NK-92 (cell line): ENCODE results near the gene TDRD9.
"Not testable (repeated sequence)": the region's sequence is repeated elsewhere in the genome, so short reads cannot be mapped to it uniquely, and the experiment has no call there.

ENCODE experiments used
- DNase-seq: peaks from one replicate; lab custom pipeline; 2025; ENCODE audit not compliant: unreplicated experiment; lab: John Stamatoyannopoulos, UW

Gene TDRD9, protein sequence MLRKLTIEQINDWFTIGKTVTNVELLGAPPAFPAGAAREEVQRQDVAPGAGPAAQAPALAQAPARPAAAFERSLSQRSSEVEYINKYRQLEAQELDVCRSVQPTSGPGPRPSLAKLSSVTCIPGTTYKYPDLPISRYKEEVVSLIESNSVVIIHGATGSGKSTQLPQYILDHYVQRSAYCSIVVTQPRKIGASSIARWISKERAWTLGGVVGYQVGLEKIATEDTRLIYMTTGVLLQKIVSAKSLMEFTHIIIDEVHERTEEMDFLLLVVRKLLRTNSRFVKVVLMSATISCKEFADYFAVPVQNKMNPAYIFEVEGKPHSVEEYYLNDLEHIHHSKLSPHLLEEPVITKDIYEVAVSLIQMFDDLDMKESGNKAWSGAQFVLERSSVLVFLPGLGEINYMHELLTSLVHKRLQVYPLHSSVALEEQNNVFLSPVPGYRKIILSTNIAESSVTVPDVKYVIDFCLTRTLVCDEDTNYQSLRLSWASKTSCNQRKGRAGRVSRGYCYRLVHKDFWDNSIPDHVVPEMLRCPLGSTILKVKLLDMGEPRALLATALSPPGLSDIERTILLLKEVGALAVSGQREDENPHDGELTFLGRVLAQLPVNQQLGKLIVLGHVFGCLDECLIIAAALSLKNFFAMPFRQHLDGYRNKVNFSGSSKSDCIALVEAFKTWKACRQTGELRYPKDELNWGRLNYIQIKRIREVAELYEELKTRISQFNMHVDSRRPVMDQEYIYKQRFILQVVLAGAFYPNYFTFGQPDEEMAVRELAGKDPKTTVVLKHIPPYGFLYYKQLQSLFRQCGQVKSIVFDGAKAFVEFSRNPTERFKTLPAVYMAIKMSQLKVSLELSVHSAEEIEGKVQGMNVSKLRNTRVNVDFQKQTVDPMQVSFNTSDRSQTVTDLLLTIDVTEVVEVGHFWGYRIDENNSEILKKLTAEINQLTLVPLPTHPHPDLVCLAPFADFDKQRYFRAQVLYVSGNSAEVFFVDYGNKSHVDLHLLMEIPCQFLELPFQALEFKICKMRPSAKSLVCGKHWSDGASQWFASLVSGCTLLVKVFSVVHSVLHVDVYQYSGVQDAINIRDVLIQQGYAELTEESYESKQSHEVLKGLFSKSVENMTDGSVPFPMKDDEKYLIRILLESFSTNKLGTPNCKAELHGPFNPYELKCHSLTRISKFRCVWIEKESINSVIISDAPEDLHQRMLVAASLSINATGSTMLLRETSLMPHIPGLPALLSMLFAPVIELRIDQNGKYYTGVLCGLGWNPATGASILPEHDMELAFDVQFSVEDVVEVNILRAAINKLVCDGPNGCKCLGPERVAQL (N-terminal part only)

DNA sequence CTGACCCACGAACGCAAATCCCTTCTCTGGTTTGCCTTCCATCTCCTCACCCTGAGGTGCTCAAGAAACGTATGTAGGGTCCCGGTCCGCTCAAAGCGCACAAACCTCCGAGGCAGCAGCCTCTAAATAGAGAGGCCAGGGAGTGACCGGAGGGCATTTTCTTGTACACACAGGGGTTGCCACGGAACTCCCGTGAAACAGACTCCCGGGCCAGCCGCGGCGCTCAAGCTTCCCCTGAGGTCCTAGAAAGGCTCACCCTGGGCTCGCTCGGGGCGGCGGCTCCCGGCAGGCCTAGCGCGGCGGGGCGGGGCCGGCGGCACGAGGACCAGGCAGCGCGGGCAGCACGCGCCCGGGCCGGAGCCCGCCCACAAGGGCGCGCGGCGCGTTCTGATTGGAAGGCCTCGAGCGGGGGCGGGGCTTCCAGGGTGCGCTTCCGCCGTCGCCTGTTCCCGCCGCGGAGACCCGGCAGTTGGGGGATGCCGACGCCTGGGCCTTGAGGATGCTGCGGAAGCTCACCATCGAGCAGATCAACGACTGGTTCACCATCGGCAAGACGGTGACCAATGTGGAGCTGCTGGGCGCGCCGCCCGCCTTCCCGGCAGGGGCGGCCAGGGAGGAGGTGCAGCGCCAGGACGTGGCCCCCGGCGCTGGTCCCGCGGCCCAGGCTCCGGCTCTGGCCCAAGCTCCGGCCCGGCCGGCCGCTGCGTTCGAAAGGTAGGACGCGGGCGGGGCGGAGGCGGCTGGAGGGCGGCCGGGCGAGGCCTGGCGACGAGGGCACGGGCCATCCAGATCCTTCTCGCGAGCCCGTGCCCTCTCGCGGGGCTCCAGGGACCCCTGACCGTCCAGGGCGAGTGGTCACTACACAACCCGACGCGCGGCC, at the start of gene TDRD9:
Gene TDRD9, plus strand, starts transcription at position 446 of the 880 bp plus-strand sequence. Its CDS starts 54 bp downstream, at position 500.
- no peak for DNase-seq

DNA sequence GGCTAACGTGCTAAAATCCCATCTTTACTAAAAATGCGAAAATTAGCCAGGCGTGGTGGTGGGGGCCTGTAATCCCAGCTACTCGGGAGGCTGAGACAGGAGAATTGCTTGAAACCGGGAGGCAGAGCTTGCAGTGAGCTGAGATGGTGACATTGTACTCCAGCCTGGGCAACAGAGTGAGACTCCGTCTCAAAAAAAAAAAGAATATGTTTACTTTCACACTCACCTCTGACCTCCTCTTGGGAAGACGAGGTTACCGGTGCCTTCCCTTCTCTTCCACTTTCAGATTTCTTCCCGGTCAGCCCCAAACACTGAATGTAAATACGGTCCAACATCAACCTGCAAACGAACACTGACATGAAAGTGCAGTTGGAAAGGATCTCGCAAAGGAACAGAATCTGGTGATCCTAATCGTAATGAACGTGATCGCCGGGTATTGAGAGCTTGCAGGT, 49.1 kb upstream of the TDRD9 start:
- no peak for DNase-seq

DNA sequence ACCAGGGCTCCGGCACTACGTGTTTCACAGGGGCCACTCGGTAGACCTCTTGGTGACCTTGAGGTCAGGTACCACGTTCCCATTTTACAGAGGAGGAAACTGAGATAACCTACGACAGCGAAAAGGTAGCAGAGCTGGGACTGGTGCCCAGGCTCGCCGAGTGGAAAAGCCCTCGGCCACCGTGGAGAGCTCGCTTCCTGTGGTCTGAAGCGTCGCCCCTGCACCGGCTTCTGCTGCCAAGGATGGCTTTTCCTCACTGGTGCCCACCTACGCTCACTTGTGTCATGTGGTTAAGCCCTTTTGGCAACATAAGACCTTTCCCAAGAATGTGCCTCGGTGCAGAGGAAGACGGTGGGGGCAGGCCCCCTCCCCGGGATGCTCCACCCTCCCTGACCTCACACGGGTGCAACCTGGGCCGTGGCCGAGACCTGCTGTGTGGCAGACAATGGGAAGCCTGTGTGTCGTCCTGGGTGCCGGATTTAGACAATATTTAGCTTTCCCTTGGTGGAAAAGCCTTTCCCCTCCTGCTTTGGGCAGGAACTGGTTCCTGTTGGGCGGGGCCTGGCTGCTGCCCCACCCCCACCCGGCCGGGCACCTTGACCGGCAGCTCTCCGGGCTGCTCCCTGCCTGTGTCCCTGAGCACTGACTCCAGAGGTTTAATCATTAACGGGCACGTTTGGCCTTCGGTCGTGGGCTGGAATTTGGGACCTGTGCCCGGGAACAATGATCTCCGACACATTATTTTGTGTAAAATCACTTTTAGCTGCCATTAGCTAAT, 48.5 kb upstream of the TDRD9 start:
- DNase-seq = no peak

DNA sequence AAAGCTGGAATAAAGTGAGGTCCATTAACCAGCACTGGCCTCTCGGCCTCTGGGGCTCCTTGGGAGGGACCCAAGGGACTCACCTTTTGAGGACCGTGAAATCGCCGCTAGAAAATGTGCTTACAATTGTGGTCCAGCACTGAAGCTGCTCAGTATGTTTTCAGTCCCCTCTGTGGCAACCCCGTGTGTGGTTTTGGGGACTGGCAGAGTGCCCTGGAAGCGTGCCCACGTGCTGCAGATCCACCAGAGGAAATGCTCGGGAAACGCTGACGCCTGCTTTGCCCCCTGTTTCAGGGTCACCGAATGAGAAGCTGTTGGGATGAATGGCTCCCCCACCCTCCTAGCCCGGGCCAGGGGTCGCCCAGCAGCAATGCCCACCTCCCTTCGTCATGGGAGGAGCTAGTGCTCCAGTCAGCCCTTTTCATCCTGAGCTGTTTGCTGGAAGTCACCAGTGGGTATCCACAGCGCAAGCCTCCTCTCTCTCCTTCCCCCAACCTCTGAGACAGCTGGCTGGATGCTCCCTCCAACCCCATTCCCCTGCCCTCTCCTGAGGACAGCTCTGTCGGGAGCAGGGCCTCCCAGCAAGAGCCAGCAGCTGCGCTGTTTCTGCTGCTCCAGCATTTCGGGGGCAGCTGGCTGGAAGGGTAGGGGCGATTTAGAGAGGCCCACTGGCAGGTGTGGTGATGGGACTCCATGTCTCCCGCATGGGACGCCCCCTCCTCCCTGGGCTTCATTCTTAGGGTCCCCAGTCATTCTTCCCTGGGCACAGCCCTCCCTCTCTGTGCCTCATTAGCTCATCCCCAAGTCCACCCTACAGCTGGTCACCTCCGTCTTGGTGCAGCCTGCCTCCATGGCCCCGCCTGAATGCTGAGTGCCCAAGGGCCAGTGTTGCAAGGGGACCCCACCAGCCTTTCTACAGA, 47.6 kb upstream of the TDRD9 start:
- DNase-seq = no peak

DNA sequence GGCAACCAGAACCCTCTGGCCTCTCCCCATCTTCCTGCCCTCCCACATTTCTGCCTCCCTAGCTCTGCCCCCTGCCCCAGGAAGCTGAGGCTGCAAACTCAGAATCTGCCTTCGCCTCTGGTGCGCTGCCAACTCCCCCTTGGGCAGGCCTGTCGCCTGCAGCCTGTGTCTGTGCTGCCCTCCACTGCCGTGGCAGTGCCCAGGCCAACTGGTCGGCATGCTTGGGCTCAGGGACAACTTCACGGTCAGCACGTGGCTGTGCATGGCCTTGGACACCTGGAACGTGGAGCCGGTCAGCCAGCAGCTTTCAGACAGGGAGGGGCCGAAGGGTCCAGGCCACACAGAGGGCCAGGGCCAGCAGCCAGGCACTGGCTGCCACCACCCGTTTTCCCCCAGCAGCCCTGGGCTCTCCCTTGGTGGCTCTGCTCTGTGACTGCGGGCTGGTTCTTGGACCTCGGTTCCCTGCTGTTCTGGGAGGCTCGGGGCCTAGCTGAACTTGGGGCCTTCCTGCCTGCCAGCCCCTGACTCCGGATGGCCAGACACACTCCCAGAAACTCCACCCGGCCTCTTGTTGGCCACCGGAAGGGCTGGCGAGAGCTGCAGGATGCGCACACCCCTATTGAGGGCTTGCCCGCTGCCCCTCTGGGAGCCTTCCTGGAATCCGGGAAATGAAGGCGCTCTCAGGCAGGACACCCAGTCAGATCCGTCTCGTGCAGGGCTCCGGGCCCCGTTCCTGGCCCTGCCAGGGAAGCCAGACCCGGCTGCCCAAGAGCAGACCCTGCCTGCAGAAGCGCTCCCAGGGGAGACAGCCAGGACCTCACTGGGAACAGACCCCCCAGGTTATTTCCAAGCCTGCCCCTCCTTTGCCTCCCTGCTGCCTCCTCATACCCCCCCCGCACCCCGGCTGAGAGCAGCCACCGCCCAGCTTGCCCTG, 46.7 kb upstream of the TDRD9 start:
- no peak for DNase-seq

DNA sequence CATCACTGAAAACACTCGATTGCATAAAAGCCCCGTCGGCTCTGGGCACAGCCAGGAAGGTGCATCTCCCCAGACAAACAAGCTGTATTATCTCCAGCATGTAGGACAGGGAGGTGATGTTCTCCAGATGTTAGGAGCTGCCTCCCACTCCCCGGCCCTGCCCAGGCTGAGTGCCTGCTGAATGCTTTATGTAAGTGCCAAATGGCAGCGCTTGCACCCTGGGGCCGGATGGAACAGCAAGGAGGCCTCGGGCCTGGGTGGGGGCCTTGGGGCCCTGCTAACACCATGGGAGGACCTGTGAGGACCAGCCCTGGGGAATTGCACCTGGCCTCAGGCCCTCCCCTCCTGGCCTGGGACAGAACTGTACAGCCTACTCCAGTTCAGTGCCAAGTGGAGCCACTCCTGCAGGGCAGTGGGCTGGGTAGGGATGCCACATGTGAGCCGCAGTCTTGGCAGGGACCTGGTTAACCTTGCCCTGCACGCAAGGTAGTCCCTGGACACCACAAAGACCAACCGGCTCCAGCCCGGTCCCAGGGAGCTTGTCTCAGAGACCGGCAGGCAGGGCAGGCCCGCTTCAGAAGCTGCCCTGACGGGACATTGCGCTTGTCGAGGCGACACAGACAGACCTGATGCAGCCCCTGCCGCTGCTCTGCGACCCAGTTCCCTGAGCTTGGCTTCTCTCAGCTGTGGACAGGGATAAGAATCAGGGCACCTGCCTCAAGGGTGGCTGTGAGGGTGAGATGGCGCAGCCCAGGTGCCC, 45.6 kb upstream of the TDRD9 start:
- no peak for DNase-seq

DNA sequence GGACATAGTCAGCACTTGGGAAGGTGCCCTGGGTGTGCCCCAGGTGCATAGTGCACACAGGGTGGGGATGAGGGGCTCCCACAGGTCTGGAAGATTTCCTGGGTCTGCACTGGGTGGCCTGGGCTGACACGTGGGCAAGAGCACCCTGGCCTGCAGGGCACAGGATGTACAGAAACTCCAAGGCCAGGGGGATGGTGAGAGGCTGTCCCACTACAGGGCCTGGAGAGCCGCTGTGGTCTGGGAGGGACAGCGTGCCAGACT, 45.1 kb upstream of the TDRD9 start:
- DNase-seq = no peak

DNA sequence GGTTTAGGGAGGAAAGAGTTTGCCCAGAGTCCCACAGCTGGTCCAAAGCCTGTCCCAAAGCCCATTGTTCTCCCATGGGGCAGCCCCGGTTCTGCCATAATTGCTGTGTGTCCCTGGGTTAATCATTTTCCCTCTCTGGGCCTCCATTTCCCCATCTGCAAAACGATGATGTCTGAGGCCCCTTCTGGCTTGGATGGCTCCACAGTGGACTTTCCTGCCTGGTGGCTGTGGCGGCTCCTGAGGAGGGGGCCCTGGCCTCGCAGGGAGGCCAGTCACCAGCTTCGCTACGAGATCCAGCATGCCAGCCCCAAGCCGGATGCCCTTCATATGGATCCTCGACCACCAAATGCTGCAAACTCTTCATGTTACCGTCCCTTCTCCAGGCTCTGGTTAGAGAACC, 43.4 kb upstream of the TDRD9 start:
- no peak for DNase-seq

DNA sequence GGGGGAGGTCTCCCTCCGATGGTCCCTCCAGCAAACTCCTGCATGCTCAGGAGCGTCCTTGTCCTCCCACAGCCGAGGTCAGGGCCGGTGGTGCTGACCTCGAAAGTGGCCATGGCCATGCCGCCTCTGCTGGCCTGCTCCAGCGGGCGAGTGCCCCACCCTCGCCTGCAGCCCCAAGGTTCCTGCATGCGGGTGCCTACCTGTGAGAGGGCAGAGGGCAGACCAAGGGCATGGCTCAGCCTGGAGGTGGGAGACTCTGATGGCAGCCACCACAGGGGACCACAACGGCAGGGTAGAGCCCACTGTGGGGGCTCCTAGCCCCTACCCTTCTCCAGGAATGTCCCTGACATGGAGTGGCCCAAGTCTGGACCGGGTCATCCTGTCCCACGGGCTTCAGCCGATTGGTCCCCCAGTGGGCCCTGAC, 42.7 kb upstream of the TDRD9 start:
- DNase-seq = no peak

DNA sequence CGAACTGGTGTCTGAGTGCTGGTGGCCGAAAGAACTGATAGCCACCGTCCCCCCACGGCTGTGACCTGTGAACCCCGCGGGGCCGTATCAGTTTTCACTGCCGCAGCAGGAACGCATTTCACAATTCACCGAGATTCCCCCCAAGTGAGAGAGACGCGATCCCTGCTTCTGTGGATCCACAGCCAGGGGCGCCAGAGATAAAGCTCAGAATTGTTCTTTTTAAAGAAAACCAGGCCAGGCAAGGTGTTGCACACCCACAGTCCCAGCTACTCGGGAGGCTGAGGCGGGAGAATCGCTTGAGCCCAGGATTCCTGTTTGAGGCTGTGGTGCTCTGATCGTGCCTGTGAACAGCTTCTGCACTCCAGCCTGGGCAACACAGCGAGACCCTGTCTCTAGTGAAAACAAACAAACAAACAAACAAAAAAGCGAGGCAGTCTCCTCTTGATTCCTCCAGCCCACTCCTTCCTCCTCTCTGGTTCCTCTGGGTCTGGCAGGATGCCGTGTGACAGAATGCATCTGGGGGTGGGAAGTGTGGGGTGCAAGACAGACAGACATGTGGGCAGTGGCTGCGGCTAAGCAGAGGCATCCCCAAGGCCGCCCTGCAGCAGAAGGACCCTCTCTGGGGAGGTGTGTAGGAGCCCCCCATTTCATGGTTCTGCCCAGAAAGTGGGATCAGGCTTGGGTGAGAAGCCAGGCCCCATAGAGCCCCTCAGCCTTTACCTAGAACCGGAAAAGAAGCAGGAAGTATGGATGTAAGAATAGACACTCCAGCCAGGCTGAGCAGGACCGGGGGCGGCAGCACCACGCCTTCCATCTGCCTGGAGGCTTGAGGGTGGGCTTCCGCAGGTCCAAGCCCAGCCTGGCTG, 41.7 kb upstream of the TDRD9 start:
- no peak for DNase-seq

DNA sequence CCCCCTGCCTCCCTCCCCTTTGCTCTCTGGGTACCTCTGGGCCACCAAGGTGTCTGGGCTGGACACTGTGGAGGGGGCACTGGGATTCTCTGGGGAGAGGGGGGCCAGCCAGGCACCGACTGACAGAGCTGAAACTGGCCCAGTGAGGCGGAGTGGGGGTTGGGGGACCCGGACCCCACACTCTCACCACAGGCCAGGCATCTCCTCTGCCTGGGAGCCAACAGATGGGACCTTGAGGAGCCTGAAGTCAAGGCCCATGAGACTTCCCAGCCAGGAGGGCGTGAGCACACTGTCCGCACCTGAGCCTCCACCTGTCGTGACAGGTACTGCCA, 41.1 kb upstream of the TDRD9 start:
- DNase-seq = no peak

DNA sequence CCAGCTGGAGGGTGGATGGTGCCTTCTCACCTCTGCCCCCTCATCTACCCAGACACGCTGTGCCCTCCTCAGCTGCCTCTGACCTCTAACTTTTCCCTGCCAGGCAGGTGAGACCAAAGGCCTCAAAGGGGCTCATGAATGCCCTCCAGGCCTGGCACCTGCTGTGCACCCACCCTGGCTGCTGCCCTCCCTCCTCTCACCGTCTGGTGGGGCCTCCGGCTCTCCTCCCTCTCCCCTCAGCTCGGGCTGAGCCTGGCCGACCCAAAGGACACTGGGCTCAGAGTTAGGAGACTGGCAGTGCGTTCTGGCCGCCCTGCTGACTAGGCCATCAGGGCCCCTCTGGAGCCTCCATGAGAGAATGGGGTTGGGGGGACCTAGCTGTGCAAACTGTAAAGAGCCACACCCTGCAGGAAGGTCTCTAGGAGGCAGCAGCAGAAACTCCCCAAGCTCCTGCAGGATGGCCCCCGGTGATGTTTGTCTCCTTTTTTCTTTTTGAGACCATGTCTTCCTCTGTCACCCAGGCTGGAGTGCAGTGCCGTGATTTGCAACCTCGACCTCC, 40.6 kb upstream of the TDRD9 start:
- DNase-seq = no peak

DNA sequence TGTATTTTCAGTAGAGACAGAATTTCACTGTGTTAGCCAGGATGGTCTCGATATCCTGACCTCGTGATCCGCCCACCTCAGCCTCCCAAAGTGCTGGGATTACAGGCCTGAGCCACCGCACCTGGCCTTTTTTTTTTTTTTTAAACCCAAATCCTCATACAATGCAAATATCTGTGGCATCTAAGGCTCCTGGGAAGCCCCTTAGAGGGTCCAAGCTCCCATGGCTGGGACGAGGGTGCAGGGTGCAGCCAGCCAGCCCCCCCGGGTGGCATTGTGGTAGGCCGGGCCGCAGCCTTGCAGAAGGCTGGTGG, 39.3 kb upstream of the TDRD9 start:
- not testable (repeated sequence) for DNase-seq

DNA sequence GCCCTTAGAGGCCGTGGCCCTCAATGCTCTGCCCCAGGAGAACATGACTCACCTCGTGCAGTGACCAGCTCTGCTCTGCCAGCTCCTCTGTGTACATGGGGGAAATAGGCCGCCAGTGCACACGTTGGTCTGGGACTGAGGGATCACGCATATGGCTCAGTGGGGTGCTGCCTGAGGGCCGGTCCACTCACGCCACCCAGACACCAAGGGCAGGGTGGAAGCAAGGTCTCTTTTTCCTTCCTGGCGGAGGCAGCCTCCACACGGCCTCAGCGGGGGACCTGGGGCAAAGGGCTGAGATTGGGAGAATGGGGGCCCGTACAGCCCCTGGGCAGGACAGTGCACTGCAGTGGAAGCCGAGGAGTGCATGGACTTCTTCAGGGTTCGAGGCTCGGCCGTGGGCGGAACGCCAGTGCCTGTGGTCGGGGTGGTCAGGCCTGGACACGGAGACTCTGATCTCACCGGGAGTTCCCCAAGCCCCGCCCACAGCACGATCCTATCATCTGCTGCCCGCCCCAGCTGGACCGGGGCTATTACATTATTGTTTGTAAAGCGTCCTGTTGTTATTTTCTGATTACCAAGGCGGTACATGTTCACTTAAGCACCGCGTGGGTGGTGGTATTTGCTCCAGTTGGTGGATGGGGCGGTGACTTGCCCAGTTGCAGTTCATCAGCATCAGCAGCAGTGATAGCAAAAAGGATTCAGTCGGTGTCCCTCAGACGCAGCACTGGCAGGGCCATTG, 38.8 kb upstream of the TDRD9 start:
- no peak for DNase-seq

DNA sequence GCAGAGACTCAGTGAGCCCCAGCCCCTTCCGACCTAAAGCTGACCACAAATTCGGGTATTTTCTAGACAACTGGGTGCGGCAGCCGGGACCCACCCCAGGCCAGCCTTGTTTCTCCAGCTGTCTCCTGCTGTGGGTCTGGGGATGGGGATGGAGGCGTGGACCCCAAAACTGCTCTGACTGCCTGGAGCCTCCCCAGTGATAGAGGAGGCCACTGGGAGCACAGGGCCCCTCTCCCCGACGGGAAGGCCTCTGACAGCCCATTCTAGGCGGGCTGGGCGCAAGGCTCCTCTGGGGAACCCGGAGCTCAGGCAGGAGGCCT, 38.2 kb upstream of the TDRD9 start:
- no peak for DNase-seq
